Stimulated activated CD4-positive, alpha-beta T cell treated with anti-CD3 and anti-CD28 coated beads, Interleukin-2, amount 100 ng/mL, for 24 hours (primary cell): ENCODE measurements around the gene TMPRSS7.

Experiments
- DNase-seq, 2 donors: peaks; one replicate each; pipeline ENCODE4 v3.0.0-alpha.2; 2020

The TMPRSS7 gene

GRCh38 chr3:112074006-112074405 lies 39.5 kb downstream of the TMPRSS7 start:
- DNase-seq = no peak

- peak in 1 of 2 donors; percentile 32 for DNase-seq
Observed at GRCh38 chr3:112074616-112075497, 40.3 kb downstream of the TMPRSS7 start.

- no peak for DNase-seq
Observed at GRCh38 chr3:112078125-112079083, 43.9 kb downstream of the TMPRSS7 start.

- no peak for DNase-seq
Observed at GRCh38 chr3:112083239-112083638, 48.7 kb downstream of the TMPRSS7 start.

GRCh38 chr3:112084980-112085705 lies 50.6 kb downstream of the TMPRSS7 start:
- no peak for DNase-seq

- peak in 1 of 2 donors; percentile 2 for DNase-seq
Observed at GRCh38 chr3:112085735-112086075, 51.2 kb downstream of the TMPRSS7 start.

GRCh38 chr3:112086076-112086854 lies 51.7 kb downstream of the TMPRSS7 start, which contains the start of gene C3orf52:
C3orf52 (plus strand) TSS chr3:112086389; CDS start chr3:112086408, 19 bp downstream.
- peak; percentile 57 to 73 for DNase-seq

GRCh38 chr3:112086875-112087524 lies 52.5 kb downstream of the TMPRSS7 start:
- DNase-seq = no peak

- DNase-seq = no peak
Observed at GRCh38 chr3:112087746-112088145, 53.2 kb downstream of the TMPRSS7 start.

GRCh38 chr3:112088944-112089343 lies 54.4 kb downstream of the TMPRSS7 start:
- no peak for DNase-seq

GRCh38 chr3:112089956-112090886 lies 55.7 kb downstream of the TMPRSS7 start:
- DNase-seq = no peak

- no peak for DNase-seq
Observed at GRCh38 chr3:112090887-112091586, 56.5 kb downstream of the TMPRSS7 start.

- no peak for DNase-seq
Observed at GRCh38 chr3:112092496-112093179, 58.1 kb downstream of the TMPRSS7 start.

GRCh38 chr3:112093180-112093522 lies 58.6 kb downstream of the TMPRSS7 start:
- DNase-seq = no peak

GRCh38 chr3:112095731-112096130 lies 61.2 kb downstream of the TMPRSS7 start:
- no peak for DNase-seq

GRCh38 chr3:112096176-112096575 lies 61.6 kb downstream of the TMPRSS7 start:
- DNase-seq = no peak

GRCh38 chr3:112097378-112097777 lies 62.8 kb downstream of the TMPRSS7 start:
- DNase-seq = peak in 1 of 2 donors; percentile 31

GRCh38 chr3:112101916-112102315 lies 67.4 kb downstream of the TMPRSS7 start:
- DNase-seq = no peak

GRCh38 chr3:112104774-112105173 lies 70.2 kb downstream of the TMPRSS7 start:
- DNase-seq = no peak
